A673 (cell line): Measurements from ENCODE around the gene INTS6. TPM values are rescaled to one million over a fixed set of nuclear protein-coding genes. Genes with fewer than 3 reads are reported as not detected.
"Not testable (repeated sequence)": the region's sequence is repeated elsewhere in the genome, so short reads cannot be mapped to it uniquely, and the experiment has no call there.

ENCODE experiments used
- BruUV-seq: library from RNA; stranded (reverse); fragments of 400-500 nt; replicated peaks from 2 replicates; lab custom pipeline; 2021; lab: Mats Ljungman, UMichigan
- CTCF ChIA-PET: fragments of 300-600 bp; sonication (Branson Sonifier 250); formaldehyde crosslinking; loops from one replicate; lab custom pipeline; 2022; ENCODE audit warnings: antibody characterized with exemption; lab: Charles Lee
- POLR2A ChIA-PET: fragments of 300-600 bp; sonication (Branson Sonifier 250); formaldehyde crosslinking; loops from one replicate; lab custom pipeline; 2022; ENCODE audit warnings: antibody characterized with exemption; ENCODE audit not compliant: low non-redundant PET; lab: Charles Lee
- DNase-seq: peaks from one replicate; pipeline ENCODE4 v3.0.0-alpha.2; 2015; ENCODE audit warnings: low spot score
- H3K27ac ChIP-seq: fragments of 200-600 bp; sonication (generic); 2 replicates; pipeline ENCODE4 v1.5.1; 2016; ENCODE audit warnings: mixed run types, low read depth, mild to moderate bottlenecking, mixed read lengths, antibody characterized with exemption, low read length; ENCODE audit not compliant: poor library complexity, severe bottlenecking
- H3K27me3 ChIP-seq: fragments of 200-600 bp; sonication (generic); replicated peaks from 2 replicates; pipeline ENCODE4 v1.6.1; 2017; ENCODE audit warnings: mixed run types, low read depth, mild to moderate bottlenecking, mixed read lengths, antibody characterized with exemption, low read length; ENCODE audit not compliant: insufficient read depth, poor library complexity
- H3K36me3 ChIP-seq: fragments of 200-600 bp; sonication (generic); 2 replicates; pipeline ENCODE4 v1.6.1; 2016; ENCODE audit warnings: mixed run types, mild to moderate bottlenecking, mixed read lengths, antibody characterized with exemption, low read length; ENCODE audit not compliant: insufficient read depth, poor library complexity, severe bottlenecking
- H3K4me1 ChIP-seq: fragments of 200-600 bp; sonication (generic); 2 replicates; pipeline ENCODE4 v1.6.1; 2017; ENCODE audit warnings: mixed run types, mild to moderate bottlenecking, mixed read lengths, antibody characterized with exemption, low read length; ENCODE audit not compliant: insufficient read depth, poor library complexity, severe bottlenecking
- H3K4me3 ChIP-seq: fragments of 200-600 bp; sonication (generic); 2 replicates; pipeline ENCODE4 v1.5.1; 2016; ENCODE audit warnings: low read depth, mixed run types, mild to moderate bottlenecking, mixed read lengths, low read length; ENCODE audit not compliant: poor library complexity, severe bottlenecking
- H3K9me3 ChIP-seq: fragments of 200-600 bp; sonication (generic); 2 replicates; pipeline ENCODE4 v1.6.1; 2016; ENCODE audit warnings: mixed run types, low read depth, mild to moderate bottlenecking, mixed read lengths, antibody characterized with exemption, low read length; ENCODE audit not compliant: poor library complexity, severe bottlenecking
- EZH2 ChIP-seq: fragments of 200-600 bp; sonication (generic); IDR thresholded peaks from 2 replicates; pipeline ENCODE4 v1.6.1; 2017; ENCODE audit warnings: borderline replicate concordance, low read depth, mild to moderate bottlenecking, mixed read lengths, antibody characterized with exemption, low read length; ENCODE audit not compliant: poor library complexity, severe bottlenecking
- intact Hi-C: fragments of 100-400 bp; cut with micrococcal nuclease; formaldehyde crosslinking; loops from one replicate; pipeline ENCODE4 v1.10.0; 2022; ENCODE audit not compliant: unreplicated experiment
- total RNA-seq: library from RNA; stranded (reverse); gene quantifications from 2 replicates; pipeline ENCODE4 v1.2.3, GENCODE V29; 2021
- TF ChIP-seq, protein P1 (sequence below): fragments of 300-800, 200-600 bp; sonication (generic); conservative IDR thresholded peaks from 2 replicates; pipeline ENCODE4 v1.5.1; 2017; ENCODE audit warnings: low read depth, mild to moderate bottlenecking, antibody characterized with exemption, low read length, moderate library complexity, mixed read lengths

The INTS6 gene
- total RNA-seq, 1 experiment from 2014 or later = 90.4 TPM

DNA sequence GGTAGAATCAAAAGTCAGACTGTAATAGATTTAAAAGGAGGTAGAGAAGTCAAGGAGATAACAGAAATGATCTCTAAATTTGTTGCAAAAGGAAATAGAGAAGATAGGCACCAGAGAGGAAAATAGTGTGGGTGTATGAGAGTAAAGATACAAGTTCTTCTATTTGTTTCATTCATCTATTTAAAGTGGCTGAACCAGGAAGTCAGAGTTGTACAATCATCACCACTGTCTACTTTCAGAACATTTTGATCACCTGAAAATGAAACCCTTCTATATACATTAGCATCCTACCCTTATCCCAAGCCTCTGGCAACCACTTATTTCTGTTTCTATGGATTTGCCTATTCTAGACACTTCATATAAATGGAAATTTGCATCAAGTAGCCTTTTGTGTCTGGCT is 36.7 kb downstream of the INTS6 start:
- DNase-seq = no peak
- BruUV-seq = no TSS peak
- peaks cover 55% of the 10 kb centered on the region for H3K36me3 ChIP-seq
- intact Hi-C loops = no loop called here
- H3K27me3 ChIP-seq = no peaks in the 10 kb centered on the region
- ChIA-PET CTCF (no interaction called here), POLR2A (no interaction called here)
- TF ChIP-seq, protein P1, sequence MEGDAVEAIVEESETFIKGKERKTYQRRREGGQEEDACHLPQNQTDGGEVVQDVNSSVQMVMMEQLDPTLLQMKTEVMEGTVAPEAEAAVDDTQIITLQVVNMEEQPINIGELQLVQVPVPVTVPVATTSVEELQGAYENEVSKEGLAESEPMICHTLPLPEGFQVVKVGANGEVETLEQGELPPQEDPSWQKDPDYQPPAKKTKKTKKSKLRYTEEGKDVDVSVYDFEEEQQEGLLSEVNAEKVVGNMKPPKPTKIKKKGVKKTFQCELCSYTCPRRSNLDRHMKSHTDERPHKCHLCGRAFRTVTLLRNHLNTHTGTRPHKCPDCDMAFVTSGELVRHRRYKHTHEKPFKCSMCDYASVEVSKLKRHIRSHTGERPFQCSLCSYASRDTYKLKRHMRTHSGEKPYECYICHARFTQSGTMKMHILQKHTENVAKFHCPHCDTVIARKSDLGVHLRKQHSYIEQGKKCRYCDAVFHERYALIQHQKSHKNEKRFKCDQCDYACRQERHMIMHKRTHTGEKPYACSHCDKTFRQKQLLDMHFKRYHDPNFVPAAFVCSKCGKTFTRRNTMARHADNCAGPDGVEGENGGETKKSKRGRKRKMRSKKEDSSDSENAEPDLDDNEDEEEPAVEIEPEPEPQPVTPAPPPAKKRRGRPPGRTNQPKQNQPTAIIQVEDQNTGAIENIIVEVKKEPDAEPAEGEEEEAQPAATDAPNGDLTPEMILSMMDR = no peak
- TF ChIP-seq EZH2 = no peak
- H3K27ac ChIP-seq = no peak overlapping the region
- no peaks in the 10 kb centered on the region for H3K4me1 ChIP-seq
- H3K9me3 ChIP-seq = peaks cover 13% of the 10 kb centered on the region
- H3K4me3 ChIP-seq = no peak overlapping the region

- DNase-seq, intact Hi-C loops, CTCF ChIA-PET, H3K4me1 ChIP-seq, BruUV-seq, H3K27ac ChIP-seq, H3K27me3 ChIP-seq, H3K4me3 ChIP-seq, POLR2A ChIA-PET: not testable (repeated sequence)
- peaks cover 13% of the 10 kb centered on the region for H3K9me3 ChIP-seq
- H3K36me3 ChIP-seq = peaks cover 47% of the 10 kb centered on the region
Measured at GRCh38 chr13:51415339-51415738, 37.5 kb downstream of the INTS6 start.

GRCh38 chr13:51412431-51412830 is 40.4 kb downstream of the INTS6 start:
- no TSS peak for BruUV-seq
- CTCF ChIA-PET = no interaction called here
- H3K4me1 ChIP-seq = no peaks in the 10 kb centered on the region
- POLR2A ChIA-PET = no interaction called here
- peaks cover 13% of the 10 kb centered on the region for H3K9me3 ChIP-seq
- H3K36me3 ChIP-seq = peaks cover 41% of the 10 kb centered on the region
- intact Hi-C loops = no loop called here
- DNase-seq = no peak
- no peak overlapping the region for H3K4me3 ChIP-seq
- no peak for TF ChIP-seq EZH2
- TF ChIP-seq, protein P1 = no peak
- no peak overlapping the region for H3K27ac ChIP-seq
- no peaks in the 10 kb centered on the region for H3K27me3 ChIP-seq

- Histone ChIP-seq H3K36me3 (peaks cover 14% of the 10 kb centered on the region), H3K27ac (no peak overlapping the region), H3K27me3 (no peaks in the 10 kb centered on the region), H3K4me1 (no peaks in the 10 kb centered on the region), H3K4me3 (no peak overlapping the region), H3K9me3 (no peaks in the 10 kb centered on the region)
- no TSS peak for BruUV-seq
- TF ChIP-seq, protein P1 = no peak
- TF ChIP-seq EZH2 = no peak
- DNase-seq = no peak
- CTCF ChIA-PET = no interaction called here
- intact Hi-C loops = no loop called here
- POLR2A ChIA-PET = no interaction called here
Measured at GRCh38 chr13:51405176-51405575, 47.7 kb downstream of the INTS6 start.
